GM19043 (cell line): ENCODE measurements around the gene FRMD6.
"Not testable (repeated sequence)": the region's sequence is repeated elsewhere in the genome, so short reads cannot be mapped to it uniquely, and the experiment has no call there.

Experiments used
- ATAC-seq: cut with Tn5 transposase; IDR thresholded peaks from one replicate; pipeline ENCODE4 v1.9.1; 2021; ENCODE audit warnings: low read depth; ENCODE audit not compliant: unreplicated experiment

FRMD6 gene

DNA sequence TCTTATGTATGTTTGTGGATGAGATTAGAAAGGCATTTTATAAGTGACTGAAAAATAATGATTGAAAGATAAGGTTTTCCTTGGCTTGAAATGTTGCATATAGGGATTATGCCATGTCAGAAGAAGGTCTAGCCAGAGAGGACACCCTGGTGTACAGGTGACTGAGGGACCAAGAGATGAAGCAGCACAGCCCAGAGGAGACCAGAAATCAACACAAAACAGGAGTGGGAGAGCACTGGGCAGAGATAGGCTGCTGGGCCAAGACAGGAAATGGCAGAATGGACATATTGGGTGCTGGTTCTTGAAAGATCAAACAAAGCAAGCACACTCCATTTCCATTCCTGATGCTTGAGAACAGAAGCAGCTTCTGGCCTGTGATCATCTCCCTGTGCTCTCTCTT is 24.4 kb upstream of the FRMD6 start:
- ATAC-seq = no peak

DNA sequence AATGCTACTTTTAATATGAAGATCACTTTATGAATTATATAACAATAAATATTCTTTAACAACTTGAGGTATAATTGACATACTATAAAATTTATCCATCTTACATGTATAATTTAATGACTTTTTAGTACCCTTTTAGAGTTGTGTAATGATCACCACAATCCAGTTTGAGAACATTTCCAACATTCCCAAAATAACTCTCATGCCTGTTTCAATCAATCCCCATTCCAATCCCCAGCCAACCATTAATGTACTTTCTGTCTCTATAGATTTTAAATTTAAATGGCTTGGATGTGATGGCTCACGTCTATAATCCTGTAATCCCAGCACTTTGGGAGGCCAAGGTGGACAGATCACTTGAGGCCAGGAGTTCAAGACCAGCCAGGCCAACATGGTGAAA is 23.5 kb upstream of the FRMD6 start:
- no peak for ATAC-seq

DNA sequence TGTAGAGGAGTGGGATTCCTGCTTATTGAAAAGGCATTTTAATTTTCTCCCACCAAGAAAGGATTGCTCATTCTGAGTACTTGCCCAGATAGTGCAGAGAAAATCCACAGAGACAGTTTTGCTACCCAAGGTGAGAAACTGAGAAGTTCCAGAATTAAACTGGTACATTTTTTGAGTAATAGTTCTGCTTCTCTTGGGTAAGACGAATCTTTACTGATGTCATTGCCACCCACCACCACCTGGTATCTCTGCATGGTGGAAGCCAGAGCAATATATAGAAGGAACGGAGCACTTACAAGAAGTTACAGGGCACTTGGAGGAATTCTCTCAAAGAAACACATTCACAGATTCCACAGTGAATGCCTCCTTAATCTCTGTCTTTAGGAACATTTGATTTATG is 20.7 kb upstream of the FRMD6 start:
- ATAC-seq = no peak

DNA sequence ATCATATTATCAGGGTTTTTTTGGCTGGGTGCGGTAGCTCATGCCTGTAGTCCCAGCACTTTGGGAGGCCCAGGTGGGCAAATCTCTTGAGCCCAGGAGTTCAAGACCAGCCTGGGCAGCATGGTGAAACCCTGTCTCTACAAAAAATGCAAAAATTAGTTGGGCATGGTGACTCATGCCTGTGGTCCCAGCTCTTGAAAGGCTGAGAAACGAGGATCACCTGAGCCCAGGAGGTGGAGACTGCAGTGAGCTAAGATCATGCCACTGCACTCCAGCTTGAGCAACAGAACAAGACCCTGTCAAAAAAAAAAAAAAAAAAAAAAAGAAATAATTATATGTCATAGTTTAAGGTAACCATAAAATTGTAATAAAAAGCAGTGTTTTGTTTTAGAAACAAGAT is 18.4 kb upstream of the FRMD6 start:
- ATAC-seq = not testable (repeated sequence)

DNA sequence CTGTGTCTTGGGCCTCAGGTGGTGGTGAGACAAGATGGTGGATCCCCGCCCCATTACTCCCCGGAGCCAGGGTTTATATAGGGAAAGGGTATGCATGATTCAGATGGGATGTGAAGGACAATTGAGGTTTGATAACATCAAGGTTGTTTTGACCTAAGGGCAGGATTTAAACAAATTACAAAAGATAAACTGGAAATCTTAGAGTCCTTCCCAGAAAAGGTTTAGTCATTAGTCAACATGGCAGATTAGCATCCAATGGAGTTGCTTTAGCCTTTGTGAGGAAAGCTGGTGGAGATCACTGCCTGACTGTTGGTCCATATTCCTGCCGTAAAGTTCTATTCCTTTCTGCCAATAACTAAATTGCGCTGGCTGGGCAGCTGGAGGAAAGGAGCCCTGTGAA is 15.6 kb upstream of the FRMD6 start:
- no peak for ATAC-seq

DNA sequence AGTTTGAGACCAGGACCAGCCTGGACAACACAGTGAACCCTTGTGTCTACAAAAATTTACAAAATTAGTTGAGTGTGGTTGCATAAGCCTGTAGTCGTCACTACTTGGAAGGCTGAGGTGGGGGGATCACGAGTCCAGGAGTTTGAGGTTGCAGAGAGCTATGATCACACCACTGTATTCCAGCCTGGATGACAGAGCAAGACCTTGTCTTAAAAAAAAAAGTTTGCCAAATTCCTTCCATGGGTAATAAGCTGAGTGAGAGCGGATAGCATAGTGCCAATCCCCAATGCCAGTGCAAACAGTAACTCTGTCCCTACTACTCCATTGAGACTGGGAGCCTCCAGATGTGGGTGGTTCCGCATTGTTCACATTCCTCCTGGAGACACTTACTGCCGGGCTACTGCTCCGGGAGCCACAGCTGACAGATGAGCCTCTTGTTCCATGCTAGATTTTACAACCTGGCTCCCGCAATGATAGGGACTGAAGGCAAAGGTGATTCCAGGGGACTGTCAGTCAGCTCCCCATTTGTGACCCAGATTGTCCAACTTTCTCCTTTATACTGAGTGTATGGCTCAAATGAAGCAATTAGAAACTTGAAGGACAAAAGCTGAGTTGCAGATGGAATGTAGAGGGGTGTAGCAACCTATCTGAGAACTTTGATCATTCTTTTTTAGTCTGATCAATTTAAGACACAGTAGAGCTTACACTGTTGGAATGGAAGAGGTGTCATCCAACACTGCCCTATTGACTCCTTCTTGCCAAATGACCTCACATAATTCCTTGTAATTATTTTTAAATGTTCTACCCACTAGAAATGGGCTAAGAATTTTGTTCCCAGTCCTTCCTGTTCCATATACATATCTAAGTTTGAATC is 13.4 kb upstream of the FRMD6 start:
- no peak for ATAC-seq

DNA sequence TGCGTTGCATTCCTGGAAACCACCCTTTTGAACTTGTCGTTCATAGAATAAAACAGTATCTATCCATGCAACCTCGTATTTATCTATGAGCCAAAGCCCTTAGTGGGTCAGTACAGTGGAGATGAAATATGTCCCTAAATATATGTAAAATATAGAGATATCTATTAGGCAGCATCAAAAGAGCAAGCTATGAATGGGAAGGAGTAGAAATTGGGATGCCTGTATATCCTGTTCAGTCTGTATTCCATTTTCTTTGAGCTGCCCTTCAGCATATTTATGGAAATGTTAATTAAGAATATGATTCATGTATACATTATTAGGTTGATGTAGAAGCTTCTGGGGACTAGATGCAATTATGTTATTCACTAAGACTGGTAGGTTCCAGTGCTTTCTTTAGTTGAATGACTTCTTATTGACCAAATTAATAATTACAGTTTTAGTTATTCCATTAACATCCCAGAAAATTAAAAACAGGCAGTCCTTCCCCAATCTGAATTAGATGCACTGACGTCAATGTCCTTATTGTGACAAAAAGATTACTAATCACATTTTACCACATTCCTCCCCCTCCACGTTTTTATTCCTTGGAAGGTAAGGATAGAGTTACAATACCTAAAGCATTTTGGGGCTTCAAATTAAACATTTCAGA is 11.9 kb upstream of the FRMD6 start:
- no peak for ATAC-seq

DNA sequence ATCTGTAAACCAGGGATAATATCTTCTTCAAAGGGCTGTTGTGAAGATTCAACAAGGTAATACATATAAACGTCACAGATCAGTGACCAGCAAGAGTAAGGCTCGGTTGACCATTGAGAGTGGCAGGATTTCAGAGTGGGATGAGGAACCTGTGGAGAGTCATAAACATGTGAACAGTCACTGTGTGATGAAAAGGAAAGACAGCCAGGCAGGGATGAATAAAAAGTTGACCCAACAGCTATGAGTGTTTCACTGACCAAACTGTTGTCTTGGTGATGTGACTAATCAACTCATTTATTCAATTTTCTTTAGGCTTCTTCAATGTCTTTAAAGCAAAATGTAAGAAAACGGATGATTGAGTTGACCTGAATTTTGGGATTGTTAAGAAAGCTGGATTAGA is 8.6 kb upstream of the FRMD6 start:
- ATAC-seq = no peak

DNA sequence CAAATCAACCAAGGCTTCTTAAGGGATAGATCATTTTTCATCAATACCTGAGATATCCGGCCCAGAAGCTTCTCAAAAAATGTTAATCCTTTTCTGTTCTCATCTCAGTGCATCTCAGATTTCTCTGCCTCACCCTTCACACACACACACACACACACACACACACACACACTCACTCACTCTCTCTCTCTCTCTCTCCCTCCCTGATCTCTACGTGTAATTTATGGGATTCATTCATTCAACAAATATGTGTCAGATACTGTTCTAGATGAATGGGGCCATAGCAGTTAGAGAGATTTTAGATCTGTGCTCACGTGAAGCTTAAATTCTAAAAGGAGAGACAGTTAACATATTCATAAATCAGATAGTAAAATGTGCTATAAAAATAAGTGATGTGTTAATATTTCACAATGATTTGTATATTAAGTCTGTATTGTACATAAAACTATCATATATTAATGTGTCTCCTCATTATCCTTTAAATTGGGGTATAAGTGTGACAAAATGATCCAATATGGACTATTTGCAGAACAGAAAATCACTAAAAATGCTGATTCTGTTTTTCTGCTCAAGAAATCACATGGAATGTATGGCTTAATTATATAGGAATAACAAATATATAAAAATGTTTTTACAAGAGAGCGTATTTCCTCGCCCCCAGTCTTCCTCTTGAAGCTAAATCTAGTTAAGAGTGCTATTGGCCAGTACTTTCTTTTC is 7.3 kb upstream of the FRMD6 start:
- ATAC-seq = no peak

DNA sequence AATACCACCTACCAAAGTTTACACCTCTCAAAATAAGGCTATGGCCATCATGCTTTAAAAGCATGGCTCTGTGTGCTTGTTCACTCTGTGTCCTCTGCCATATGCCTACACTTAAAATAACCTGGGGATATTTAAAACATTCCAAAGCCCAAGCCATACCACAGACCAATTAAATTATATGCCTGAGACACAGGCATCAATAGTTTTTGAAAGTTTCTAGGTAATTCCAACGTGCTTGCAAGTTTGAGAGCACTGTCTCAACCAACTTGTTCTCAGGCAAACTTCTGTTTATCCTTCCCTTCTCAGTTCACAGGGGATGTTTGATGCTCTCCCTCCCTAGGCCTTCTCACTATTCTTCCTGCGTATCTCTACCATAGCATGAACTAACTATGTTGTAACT is 3.4 kb upstream of the FRMD6 start:
- ATAC-seq = no peak

DNA sequence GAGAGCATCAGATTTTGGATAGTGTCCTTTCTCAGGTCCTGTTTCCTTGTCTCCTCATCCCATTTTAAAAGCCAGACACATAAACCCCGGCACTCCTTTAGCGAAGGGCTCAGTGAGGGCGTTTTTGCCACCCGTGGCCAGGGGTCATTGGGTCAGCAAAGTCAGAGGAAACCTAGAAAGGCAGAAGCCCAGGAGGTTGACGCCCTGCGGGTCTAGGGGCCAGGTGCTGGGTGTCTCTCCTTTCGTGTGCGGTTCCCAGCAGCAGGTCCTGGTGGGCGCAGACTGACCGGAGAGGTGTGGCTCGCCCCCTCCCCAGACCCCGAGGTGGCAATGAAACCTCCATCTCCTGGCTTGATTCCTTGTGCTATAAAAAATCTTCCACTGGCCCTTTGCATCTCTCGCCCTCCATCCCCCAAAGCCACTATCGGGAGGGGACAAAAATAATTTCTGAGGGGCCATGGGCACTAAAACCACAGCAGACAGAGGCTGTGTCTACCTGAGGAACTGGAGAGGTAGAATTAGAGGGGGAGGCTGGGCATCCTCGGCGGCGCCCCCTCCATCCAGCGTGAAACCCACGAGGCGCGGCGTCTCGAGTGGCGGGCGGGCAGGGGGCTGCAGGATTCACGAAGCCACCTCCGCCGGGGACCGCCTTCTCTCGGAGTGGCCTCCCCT is 858 bp upstream of the FRMD6 start:
- ATAC-seq = no peak

GRCh38 chr14:51652168-51653078 is 713 bp downstream of the FRMD6 start:
- ATAC-seq = peak; percentile 27

DNA sequence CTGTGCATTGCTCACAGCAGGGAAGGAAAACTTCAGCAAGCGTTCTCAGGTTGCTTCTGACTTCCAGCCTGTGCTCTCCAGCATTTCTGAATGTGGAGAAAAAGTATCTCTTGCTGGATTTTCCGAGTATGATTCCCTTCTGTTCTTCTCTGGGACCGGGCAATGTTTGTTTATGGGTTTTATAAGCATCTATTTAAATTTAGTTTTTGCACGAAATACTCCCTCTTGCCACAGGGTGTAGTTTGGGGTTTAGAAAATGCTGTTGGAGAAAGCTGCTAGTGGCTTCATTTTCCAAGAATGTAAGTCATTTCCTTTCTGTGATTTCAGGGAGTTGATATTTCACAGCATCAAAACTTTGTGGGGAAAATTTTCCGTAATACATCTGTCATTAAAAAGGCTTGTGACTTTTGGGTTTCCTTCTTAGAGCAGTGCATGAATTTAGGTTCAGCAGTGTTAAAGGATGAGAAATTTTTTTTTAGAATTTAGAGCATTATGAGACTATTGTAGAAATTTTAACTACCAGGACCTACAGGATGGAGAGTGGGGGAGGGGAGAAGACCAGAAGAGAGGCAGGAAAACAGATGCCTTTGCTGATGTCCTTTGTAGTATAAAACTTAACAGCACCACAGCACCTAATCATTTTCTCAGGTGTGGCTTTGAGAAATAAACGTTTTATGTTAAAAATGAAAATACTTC is 1.5 kb downstream of the FRMD6 start:
- ATAC-seq = no peak

DNA sequence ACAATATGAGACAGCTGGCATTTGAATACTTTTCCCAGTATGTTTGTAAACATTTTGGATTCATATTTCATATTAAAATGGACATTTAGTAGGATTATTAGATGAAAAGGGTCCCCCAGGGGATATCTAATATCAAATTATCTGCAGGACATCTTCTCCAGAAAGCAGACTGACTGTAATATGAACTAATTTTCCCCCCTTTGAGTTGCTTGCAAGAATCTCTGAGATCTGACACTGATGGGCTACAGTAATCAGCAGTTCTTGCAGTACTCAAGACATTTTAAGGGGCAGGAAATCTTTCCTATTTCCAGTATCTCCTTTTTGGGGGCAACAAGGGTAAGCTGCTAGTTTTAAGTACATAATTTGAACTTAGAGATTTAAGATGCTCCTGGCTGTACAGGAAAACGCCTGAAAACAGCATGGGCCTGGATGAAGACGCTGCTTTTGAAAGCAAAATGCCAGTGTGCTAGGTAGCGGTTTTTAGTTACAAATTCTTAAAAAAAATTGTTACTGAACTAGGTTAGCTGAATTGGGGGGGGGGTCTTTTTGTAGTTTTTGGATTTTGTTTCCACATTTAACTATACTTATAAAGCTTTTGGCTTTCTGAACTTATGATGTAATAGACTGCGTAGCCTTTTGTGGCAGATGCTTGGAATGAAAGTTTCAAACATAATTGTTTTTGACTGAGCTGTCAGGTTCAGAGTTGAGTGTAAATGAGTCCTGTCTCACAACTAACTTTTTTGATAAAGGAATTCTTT is 2.2 kb downstream of the FRMD6 start:
- ATAC-seq = no peak

- no peak for ATAC-seq
These were observed 2.8 kb downstream of the FRMD6 start for GRCh38 chr14:51654533-51654845.

DNA sequence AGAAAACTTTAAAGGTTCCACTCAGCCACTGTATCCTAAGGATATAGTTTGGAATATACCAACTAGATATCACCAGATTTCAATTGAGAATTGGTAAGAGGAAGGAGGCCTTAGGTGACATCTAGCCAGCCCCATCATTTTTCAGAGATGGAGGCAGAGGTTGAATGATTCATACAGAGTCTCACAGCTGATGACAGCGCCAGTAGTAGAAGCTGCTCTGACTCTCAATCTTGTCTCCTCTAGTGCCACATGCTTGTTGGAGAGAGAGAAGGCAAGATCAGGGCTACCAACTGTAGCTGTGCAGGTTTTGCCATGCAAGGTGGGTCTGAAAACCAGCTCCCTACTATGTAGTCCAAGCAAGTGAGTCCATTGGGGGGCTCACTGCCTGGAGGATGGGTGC is 6.1 kb downstream of the FRMD6 start:
- ATAC-seq = no peak

GRCh38 chr14:51658441-51659173 is 6.9 kb downstream of the FRMD6 start:
- ATAC-seq = no peak

DNA sequence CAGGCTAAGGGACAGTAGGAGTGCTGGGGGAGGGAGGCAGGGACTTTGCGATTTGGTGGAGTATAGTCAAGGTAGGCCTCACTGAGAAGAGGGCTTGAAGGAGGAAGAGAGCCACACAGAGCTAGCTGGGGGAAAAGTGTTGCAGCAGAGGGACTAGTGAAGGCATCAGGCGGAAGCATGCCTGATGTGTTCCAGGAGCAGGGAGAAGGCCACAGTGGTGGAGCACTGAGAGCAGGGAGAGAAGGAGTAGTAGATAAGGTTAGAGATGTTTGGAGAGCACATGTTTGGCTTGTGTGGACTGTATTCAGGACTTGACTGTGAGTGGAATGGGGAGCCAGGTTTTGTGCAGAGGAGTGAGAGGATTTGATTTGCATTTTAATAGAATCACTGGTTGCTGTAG is 9.0 kb downstream of the FRMD6 start:
- no peak for ATAC-seq
